ENCODE data around the gene AS3MT. TPM values are rescaled to one million over a fixed set of nuclear protein-coding genes. Genes with fewer than 3 reads are reported as not detected.

Gene AS3MT
- total RNA-seq, 2 experiments from 2014 or later, result 0.67 to 0.77 TPM

DNA sequence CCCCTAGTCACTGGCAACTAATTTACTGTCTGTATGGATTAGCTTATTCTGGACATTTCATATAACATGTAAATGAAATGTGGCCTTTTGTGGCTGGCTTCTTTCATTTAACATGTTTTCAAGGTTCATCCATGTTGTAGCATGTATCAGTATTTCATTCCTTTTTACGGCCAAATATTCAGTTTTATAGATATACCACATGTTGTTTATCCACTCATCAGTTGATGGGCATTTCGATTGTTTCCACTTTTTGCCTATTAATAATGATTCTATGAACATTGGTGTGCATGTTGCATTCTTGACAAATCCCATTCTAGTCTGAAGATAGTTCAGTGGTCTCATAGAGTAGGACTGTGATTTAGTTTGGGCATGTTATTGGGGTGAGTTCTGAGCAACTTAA is 61.5 kb downstream of the AS3MT start:
- DNase-seq (no peak), ATAC-seq (ENCODE audit: poor library complexity) (no peak)
- Mint-ChIP-seq H3K4me3 (no peak overlapping the region), H3K27me3 (no peaks in the 10 kb centered on the region), H3K9me3 (no peaks in the 10 kb centered on the region), H3K36me3 (ENCODE audit: low read depth) (peaks cover 20% of the 10 kb centered on the region), H3K27ac (no peak overlapping the region), H3K4me1 (ENCODE audit: low read depth) (peaks cover under 1% of the 10 kb centered on the region)
- Histone ChIP-seq H3K9me3 (ENCODE audit: control insufficient read depth in 1 of 2, insufficient read depth in 1 of 2, low read length in 2 of 2) (no peaks in the 10 kb centered on the region), H3K27ac (ENCODE audit: low read depth in 1 of 2, low read length in 2 of 2) (no peak overlapping the region), H3K36me3 (ENCODE audit: insufficient read depth, low read length) (peaks cover 2% of the 10 kb centered on the region), H3K4me3 (ENCODE audit: low read length) (no peak overlapping the region), H3K27me3 (ENCODE audit: control insufficient read depth in 1 of 2, insufficient read depth in 2 of 2, low read length in 2 of 2) (no peaks in the 10 kb centered on the region), H3K4me1 (ENCODE audit: insufficient read depth, low read length) (peaks cover 3% of the 10 kb centered on the region)
- ChIA-PET POLR2A (no interaction called here), CTCF (interaction anchor here (1.6 kb wide), 1 partner anchor 13 kb away, joined by 7 read pairs; the partner anchor contains the start of gene CNNM2)
- intact Hi-C loops (cut with DNase I, micrococcal nuclease), result no loop called here
- TF ChIP-seq CTCF (IDR thresholded peaks at IDR 0.05), result no peak

GRCh38 chr10:102931643-102932042 is 62.4 kb downstream of the AS3MT start:
- Histone ChIP-seq H3K4me3 (ENCODE audit: low read length) (no peak overlapping the region), H3K9me3 (ENCODE audit: control insufficient read depth in 1 of 2, insufficient read depth in 1 of 2, low read length in 2 of 2) (no peaks in the 10 kb centered on the region), H3K36me3 (ENCODE audit: insufficient read depth, low read length) (peaks cover 2% of the 10 kb centered on the region), H3K27me3 (ENCODE audit: control insufficient read depth in 1 of 2, insufficient read depth in 2 of 2, low read length in 2 of 2) (no peaks in the 10 kb centered on the region), H3K27ac (ENCODE audit: low read depth in 1 of 2, low read length in 2 of 2) (no peak overlapping the region), H3K4me1 (ENCODE audit: insufficient read depth, low read length) (peaks cover 7% of the 10 kb centered on the region)
- DNase-seq, result no peak
- intact Hi-C loops (cut with DNase I, micrococcal nuclease), result no loop called here
- H3K4me1 Mint-ChIP-seq (ENCODE audit: low read depth), result peaks cover 10% of the 10 kb centered on the region
- no peak overlapping the region for H3K4me3 Mint-ChIP-seq
- ChIA-PET POLR2A (no interaction called here), CTCF (no interaction called here)
- TF ChIP-seq CTCF (IDR thresholded peaks at IDR 0.05), result no peak
- H3K27ac Mint-ChIP-seq, result no peak overlapping the region
- H3K27me3 Mint-ChIP-seq, result no peaks in the 10 kb centered on the region
- H3K9me3 Mint-ChIP-seq, result no peaks in the 10 kb centered on the region
- ATAC-seq (ENCODE audit: poor library complexity), result no peak
- H3K36me3 Mint-ChIP-seq (ENCODE audit: low read depth), result peaks cover 20% of the 10 kb centered on the region

GRCh38 chr10:102935505-102935904 is 66.2 kb downstream of the AS3MT start:
- Histone ChIP-seq H3K27me3 (ENCODE audit: control insufficient read depth in 1 of 2, insufficient read depth in 2 of 2, low read length in 2 of 2) (no peaks in the 10 kb centered on the region), H3K4me3 (ENCODE audit: low read length) (no peak overlapping the region), H3K4me1 (ENCODE audit: insufficient read depth, low read length) (peaks cover 7% of the 10 kb centered on the region), H3K9me3 (ENCODE audit: control insufficient read depth in 1 of 2, insufficient read depth in 1 of 2, low read length in 2 of 2) (no peaks in the 10 kb centered on the region), H3K27ac (ENCODE audit: low read depth in 1 of 2, low read length in 2 of 2) (no peak overlapping the region), H3K36me3 (ENCODE audit: insufficient read depth, low read length) (no peaks in the 10 kb centered on the region)
- Mint-ChIP-seq H3K27ac (no peak overlapping the region), H3K4me1 (ENCODE audit: low read depth) (peaks cover 17% of the 10 kb centered on the region), H3K27me3 (no peaks in the 10 kb centered on the region), H3K36me3 (ENCODE audit: low read depth) (peaks cover 10% of the 10 kb centered on the region), H3K9me3 (no peaks in the 10 kb centered on the region), H3K4me3 (no peak overlapping the region)
- CTCF ChIA-PET, result interaction anchor here (0.7 kb wide), 1 partner anchor 407 kb away, joined by 3 read pairs; no protein-coding TSS in a partner anchor
- no peak for TF ChIP-seq CTCF (IDR thresholded peaks at IDR 0.05)
- ATAC-seq (ENCODE audit: poor library complexity) (no peak), DNase-seq (no peak)
- POLR2A ChIA-PET, result no interaction called here
- intact Hi-C loops (cut with DNase I, micrococcal nuclease), result no loop called here
